HG03097 (cell line): ENCODE measurements around the gene TMEM141.
"Not testable (repeated sequence)": the region's sequence is repeated elsewhere in the genome, so short reads cannot be mapped to it uniquely, and the experiment has no call there.

Source experiments
- ATAC-seq: cut with Tn5 transposase; IDR thresholded peaks from one replicate; pipeline ENCODE4 v1.9.1; 2021; ENCODE audit not compliant: unreplicated experiment, low FRiP score

The TMEM141 gene

DNA sequence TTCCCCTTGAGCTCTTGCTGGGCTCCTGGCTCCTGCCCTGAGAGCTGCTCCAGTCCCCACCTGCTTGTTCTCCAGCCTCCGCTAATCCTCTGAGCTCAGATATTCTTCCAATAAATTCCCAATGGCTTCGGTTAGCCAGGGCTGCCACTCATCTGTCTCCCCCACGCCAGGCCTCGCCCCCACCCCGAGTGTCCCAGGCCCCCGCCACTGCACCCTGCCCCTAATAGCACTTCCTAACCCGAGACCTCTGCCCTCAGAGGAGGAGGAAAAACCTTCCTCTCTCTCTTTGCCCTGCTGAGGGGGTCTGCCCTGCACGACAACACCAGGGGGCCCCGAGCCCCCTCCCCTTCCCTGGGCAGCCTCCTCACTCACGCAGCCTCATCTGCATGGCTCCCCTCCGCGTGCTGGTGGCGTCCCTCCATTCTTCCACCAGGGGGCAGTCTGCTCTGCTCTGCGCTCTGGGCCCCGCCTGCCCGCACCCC lies 21.4 kb upstream of the TMEM141 start:
- ATAC-seq: no peak

DNA sequence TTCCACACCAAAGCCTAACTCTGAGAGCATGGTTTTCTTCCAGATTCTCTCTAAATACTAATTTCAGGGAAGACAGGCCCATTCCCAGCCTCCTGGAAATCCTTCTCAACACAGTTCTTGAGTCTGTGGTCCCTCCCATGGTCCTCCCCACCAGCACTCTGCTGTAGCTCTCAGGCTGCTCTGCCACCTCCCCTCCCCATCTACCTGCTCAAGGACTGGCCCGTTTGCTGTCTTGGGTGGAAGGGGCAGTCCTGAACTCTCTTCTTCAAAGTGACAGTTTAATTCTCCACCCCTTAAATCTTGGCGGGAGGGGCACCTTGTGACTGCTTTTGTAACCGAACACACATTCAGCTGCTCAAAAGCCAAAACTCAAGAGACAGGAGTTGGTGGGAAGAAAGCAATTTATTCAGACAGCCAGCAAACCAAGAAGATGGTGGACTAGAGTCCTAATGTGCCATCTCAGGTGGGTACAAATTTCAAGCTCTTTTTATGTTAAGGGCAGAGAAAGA lies 19.2 kb upstream of the TMEM141 start:
- ATAC-seq: no peak

DNA sequence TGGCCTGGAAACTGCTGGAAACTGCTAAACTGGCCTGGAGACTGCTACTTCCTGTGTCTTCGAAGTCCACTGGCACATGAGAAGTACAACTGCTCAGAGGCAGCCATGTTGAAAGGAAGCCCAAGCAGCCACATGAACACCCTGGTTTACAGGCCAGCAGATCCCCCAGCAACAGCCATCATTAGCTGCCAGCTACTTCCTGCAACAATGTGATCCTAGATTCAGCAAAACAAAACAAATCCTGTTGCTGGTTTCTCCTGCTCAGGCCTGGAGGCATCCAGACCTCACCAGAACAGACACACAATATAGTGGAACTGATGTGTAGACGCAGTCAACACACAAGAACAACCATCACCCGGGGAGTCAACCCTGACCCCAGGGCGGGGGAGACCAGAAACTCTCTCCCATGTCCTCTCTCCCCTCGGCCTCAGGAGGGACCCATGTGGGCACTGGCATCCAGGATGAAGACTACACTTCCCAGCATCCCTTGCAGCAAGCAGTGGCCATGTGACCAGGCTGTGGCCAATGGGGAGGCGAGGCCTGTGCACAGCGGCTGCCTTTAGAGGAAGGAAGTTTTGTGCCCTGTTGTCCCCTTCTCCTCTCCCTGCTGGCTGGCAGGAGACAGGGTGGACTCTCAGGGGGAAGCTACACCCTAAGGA lies 17.6 kb upstream of the TMEM141 start:
- no peak for ATAC-seq

DNA sequence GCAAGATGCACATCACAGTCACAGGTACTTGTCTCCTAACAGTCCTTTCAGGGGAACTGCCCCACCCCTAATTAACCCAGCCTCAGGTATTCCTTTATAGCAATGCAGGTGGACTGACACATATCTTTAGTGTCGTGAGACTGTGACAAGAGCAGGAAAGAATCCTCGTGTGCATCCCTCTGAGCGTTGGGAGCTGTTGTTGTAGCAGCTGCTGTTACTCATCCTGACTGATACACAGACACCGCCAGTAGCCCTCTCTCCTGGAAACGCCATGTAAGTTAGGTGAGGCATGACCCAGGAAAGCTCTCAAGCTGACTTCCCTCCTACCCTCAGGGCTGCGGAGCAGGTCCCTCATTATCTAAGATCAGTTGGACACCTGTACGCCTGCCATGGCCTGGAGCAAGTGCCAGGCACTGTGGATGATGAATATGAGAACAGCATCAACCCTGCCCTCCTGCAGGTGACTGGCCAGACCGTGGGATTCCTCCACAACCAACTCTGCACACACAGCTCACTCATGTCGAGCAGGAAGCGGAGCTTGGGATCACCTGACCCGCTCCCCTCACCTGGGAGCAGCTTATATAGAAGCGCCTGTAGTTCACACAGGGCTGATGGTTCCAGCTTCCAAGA lies 16.6 kb upstream of the TMEM141 start:
- ATAC-seq: no peak

DNA sequence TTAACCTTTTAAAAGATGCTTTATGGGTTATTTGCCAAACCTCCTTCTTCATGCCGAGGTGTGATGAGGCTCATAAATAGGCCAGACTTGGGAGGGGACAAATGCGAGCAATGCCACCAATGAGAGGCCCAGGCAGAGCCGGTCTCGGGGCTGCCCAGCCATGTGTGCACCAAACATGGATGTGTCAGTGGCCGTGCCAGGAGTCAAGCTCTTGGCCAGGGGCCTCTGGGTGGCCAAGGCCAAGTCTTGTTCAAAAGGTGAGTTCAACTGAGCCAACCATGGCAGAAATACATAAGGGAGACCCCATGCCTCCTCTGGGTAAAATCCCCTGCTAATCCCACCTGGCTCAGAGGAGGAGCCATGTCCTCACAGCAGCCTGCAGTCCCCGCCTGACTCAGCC lies 16.0 kb upstream of the TMEM141 start:
- ATAC-seq: no peak

DNA sequence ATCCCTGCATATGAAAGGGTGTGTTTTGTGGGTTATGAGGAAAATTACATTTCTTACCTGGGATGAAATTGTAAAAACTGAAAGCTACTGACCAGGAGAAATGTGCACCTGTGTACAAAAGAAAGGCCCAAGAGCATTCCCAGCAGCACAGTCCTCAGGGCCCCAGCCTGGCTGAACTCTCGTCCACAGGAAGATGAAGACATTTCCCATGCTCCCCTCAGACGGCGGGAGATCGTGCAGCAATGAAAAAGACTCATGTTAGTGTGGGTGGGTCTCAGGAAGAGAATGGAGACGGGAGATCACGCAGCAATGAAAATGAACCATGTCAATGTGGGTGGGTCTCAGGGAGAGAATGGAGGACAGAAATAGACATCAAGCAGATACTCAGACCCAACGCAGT lies 14.2 kb upstream of the TMEM141 start:
- no peak for ATAC-seq

DNA sequence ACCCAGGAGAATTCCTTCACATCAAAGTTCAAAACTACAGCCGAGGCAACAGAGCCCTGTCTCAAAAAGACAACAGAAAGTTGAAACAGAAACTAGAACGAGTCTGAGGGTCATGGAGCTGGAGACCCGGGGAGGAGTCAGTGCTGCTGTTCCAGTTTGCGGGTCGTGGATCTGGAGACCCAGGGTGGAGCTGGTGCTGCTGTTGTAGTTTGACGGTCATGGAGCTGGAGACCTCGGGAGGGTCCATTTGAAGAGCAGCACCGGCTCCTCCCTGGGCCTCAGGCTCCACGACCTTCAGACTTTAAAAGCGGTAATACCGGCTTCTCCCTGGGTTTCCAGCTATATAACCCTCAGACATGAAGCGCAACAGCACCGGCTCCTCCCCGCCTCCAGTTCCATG lies 13.8 kb upstream of the TMEM141 start:
- ATAC-seq: no peak

DNA sequence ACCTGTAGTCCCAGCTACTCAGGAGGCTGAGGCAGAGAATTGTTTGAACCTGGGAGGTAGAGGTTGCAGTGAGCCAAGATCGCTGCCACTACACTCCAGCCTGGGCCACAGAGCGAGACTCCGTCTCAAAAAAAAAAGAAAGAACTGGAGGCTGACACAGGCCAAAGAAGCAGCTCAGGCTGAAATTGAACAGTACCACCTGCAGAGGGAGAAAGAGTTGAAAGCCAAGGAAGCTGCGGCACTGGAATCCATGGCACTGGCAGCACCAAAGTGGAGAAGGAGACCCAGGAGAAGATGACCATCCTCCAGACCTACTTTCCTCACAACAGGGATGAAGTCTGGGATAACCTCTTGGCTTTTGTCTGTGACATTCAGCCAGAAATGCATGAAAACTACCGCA lies 11.3 kb upstream of the TMEM141 start:
- ATAC-seq: no peak

DNA sequence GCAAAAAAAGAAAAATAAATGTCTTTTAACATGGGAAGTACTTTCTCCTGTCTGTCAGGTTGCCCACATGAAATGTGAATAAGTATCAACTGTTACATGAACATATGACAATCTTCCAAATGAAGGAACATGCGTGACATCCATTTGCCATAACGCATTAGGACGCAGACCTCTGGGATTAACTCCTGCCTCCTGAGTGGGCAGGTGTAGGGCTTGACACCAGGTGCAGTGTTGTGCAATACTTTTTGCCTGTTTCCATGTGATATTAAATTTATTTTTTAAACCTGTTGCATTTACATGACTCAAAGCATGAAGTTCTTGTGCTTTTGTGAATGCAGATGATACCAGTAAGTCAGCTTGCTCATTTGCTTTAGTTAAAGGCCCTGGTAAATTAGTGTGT lies 8.7 kb upstream of the TMEM141 start:
- ATAC-seq: no peak

DNA sequence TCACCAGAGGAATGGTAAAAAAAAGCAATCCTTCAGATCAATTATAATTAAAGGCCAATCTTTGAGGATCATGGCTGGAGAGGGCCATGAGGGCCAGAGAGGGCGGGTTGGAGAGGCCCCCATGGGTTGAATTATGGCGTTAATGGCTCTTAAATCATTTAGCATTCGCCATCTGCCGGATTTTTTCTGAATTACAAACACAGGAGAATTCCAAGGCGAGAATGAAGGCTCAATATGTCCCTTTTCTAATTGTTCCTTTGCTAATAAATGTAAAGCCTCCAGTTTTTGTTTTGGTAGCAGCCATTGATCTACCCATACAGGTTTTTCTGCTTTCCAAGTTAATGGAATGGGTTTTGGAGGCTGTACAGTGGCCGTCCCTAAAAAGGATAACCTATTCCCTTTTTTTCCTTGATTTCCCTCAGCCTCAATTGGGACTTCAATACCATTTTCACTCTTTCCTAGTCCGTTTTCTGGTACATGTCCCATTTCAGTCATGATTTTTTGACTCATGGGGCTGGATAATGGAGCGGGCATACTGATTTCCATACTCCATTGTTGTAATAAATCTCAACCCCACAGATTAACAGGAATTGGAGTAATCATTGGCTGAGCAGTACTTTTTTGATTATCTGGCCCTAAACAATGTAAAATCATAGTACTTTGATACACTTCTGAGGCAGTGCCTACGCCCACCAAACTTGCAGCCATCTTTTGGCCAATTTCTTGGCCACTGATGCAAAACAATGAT lies 6.7 kb upstream of the TMEM141 start:
- ATAC-seq: no peak

DNA sequence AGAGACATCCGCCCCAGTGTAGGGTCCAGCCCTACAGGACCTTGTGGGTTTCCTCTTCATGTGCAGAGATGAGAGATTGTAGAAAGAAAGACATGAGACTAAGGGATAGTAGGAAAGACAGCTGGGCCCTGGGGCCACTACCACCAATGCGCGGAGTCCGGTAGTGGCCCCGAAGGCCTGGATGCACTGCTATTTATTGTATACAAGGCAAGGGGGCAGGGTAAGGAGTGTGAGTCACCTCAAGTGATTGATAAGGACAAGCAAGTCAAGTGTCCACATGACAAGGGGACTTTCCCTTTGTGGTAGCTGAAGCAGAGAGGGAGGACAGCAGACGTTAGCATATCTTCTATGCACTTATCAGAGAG lies 6.2 kb upstream of the TMEM141 start:
- no peak for ATAC-seq

DNA sequence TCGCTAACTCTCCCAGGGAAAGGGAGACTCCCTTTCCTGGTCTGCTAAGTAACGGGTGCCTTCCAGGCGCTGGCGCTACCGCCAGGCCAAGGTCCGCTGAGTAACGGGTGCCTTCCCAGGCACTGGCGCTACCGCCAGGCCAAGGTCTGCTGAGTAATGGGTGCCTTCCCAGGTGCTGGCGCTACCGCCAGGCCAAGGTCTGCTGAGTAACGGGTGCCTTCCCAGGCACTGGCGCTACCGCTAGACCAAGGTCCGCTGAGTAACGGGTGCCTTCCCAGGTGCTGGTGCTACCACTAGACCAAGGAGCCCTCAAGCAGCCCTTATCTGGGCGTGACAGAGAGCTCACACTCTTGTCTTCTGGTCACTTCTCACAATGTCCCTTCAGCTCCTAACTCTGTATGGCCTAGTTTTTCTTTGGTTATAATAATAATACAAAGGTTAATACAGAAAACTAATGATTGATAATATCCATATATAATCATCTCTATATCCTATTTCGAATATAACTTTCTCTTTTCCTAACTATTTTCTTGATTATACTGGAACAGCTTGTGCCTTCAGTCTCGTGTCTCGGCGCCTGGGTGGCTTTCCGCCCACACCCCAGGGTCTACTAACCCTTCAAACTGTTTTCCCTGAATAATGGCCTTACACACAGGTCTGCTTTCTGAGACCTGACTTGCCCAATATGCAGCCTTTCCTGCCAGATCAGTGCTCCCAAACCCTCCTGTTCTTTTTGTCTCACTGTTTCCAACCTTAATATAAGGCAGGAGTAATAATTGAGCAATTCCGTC lies 5.4 kb upstream of the TMEM141 start:
- ATAC-seq: not testable (repeated sequence)

DNA sequence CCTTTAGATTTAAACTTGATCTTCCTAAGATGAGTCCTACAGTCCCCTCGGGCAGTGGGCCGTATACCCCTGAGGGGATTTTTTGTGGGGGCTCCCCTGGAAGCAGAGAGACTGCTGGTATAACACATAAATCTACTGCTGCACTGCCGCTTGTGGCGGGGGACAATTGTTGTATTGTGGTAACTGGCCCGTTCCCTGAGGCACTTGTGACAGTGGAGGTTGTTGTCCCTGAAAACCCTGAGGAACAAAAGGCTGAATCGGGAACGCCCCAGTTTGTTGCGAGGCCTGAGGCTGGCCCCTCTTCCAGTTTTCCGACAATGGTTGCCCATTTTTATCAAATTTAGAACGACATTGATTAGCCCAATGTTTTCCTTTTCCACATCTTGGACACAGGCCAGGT lies 4.7 kb upstream of the TMEM141 start:
- no peak for ATAC-seq

DNA sequence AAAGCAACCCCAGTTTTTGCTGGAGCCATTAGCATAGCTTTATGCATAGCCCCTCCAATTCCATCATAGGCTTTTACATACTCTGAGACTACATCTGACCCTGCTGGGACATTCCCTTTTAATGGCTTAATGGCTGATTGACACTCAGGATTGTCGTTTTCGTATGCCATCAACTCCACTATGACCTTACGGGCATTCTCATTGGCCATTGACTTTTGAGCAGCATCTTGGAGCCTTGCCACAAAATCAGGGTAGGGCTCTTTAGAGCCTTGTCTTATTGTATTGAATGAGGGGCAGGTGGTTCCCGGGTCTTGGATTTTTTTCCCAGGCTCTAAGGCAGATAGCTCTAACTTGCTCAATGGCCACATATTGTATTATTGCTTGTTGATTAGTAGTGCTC lies 4.2 kb upstream of the TMEM141 start:
- not testable (repeated sequence) for ATAC-seq

DNA sequence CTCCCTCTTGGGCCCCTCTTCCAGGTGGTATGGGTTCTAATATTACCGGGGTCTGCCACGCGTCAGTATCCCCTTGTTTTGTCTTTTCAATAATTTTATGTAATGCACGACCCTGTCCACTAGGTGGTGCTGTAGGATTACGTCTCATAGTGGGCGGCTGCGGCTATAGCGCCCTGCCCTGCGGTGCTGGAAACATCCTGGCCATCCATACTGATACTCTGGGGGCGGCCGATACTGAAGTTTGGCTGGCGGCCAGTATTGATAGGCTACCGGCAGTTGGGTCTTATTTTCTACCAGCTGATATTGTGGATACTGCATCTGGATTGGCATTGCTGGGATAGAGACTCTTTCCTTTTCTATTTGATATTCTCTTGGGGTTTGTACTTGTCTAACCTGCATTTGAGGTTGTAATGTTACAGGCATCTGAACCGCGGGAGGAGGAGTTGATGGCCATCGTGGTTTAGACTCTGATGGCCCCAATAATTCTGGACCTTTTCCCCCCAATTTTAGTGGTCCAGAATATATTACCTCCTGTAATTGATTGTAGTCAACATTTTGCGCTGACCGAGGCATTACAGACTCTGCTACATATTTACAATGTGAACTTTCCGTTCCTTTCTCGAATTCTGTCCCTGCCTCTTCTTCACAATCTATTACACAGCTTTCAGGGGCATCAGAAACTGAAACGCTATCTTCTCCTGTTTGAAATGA lies 3.3 kb upstream of the TMEM141 start:
- ATAC-seq: no peak

DNA sequence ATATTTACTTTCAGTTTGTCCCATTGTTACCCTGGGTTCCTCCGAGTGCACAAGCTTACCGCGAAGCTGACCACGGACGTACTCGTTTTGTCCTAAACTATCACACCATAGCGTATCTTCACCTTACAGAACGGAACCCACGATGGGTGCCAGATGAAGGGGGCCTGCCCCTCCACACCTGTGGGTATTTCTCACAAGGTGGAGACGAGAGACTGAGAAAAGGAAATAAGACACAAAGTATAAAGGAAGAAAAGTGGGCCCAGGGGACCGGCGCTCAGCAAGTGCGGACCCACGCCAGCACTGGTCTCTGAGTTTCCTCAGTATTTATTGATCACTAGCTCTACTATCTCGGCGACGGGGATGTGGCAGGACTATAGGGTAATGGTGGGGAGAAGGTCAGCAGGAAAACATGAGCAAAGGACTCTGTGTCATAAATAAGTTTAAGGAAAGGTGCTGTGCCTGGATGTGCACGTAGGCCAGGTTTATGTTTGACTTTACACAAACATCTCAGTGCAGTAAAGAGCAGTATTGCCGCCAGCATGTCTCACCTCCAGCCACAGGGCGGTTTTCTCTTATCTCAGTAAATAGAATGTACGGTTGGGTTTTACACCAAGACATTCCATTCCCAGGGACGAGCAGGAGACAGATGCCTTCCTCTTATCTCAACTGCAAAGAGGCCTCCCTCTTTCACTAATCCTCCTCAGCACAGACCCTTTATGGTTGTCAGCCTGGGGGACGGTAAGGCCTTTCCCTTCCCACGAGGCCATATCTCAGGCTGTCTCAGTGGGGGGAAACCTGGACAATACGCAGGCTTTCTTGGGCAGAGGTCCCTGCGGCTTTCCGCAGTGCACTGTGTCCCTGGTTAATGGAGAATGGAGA lies 2.3 kb upstream of the TMEM141 start:
- not testable (repeated sequence) for ATAC-seq

DNA sequence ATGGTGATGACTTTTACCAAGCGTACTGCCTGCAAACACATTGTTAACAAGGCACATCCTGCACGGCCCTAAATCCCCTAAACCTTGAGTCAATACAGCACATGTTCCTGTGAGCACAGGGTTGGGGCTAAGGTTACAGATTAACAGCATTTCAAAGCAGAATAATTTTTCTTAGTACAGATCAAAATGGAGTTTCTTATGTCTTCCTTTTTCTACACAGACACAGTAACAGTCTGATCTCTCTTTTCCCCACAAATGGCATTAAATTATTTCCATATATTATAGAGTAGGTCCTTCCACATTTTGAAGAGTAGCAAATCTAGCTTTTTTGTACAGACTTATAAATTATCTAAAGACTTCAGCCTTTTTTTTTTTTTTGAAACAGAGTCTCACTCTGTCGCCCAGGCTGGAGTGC lies 1.6 kb upstream of the TMEM141 start:
- no peak for ATAC-seq

DNA sequence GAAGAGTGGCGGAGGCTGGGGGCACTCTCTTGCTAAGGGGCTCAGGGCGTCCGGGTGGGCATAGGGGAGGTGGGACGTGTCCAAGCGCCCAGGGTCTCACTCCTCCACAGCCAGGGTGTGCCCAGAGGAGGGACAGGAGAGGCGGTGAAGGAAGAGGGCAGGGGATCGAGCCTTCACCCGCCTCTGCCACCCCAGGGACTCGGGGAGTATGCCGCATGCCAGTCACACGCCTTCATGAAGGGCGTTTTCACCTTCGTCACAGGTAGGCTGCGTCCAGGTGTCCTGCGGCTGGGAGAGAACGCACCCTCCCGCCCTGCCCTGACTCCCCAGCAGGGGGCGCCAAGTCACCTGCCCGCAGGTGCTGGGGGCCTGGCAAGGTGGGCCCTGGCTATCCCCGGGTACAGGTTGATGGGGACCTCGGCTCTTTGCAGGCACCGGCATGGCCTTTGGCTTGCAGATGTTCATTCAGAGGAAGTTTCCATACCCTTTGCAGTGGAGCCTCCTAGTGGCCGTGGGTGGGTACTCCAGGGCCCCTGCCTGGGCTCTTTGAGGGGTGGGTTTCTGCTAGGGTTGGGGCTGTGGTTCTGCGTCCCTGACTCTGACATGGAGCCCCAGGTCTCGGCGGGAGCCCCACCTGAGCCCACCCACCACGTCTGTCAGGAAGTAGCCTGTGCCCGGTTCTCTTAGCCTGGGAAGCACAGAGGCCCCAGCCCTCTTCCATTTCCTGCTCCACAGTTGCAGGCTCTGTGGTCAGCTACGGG lies 552 bp downstream of the TMEM141 start:
- no peak for ATAC-seq
